K562 (cell line): ENCODE results near the gene DSE. TPM values are rescaled to one million over a fixed set of nuclear protein-coding genes. Genes with fewer than 3 reads are reported as not detected.
A peak's percentile ranks its signal among the peaks of the same experiment; 100 is the strongest.

ENCODE experiments used
- ATAC-seq: fragments of 200-7000 bp; cut with Tn5 transposase; 3 replicates; pipeline ENCODE4 v1.9.1; 2020; ENCODE audit warnings: moderate library complexity
- BruUV-seq: library from RNA; stranded (reverse); fragments of 400-500 nt; replicated peaks from 2 replicates; lab custom pipeline; 2021; lab: Mats Ljungman, UMichigan
- CTCF ChIA-PET: fragments of 300-600 bp; formaldehyde crosslinking; extraction: SDS; loops from one replicate; lab custom pipeline; 2021; ENCODE audit warnings: low intra/inter-chr PET ratio; lab: Yijun Ruan, JAX
- POLR2A ChIA-PET: fragments of 300-600, 350-650 bp; sonication (Branson Sonifier 250); formaldehyde crosslinking; extraction: SDS; loops from one replicate; lab custom pipeline; 2021; ENCODE audit warnings: antibody characterized with exemption, inconsistent platforms; lab: Yijun Ruan, JAX
- DNase-seq, 4 experiments: peaks; one replicate each; pipeline versions ENCODE4 v3.0.0 to v3.0.0-alpha.2; 2011 to 2018; ENCODE audit warnings: low spot score in 3 of 4, mixed read lengths in 3 of 4; ENCODE audit errors: extremely low read depth in 1 of 4
- FAIRE-seq: peaks from 2 replicates; lab custom pipeline; 2011; peaks lifted over from hg19 to GRCh38; lab: Jason Lieb, UNC
- H2AFZ ChIP-seq: 2 replicates; pipeline ENCODE4 v1.6.0; 2011; ENCODE audit warnings: low read depth, low read length, control low read depth, inconsistent platforms
- H3K27ac ChIP-seq: fragments of 200-600 bp; 3 replicates; pipeline ENCODE4 v1.8.0; 2011; ENCODE audit warnings: low read depth, mild to moderate bottlenecking, control low read depth, inconsistent platforms, low read length, moderate library complexity, mixed read lengths; ENCODE audit errors: extremely low read depth
- H3K27me3 ChIP-seq, 2 experiments: fragments of 300-600 bp in 1 of 2; 2 replicates in 1 of 2; 3 replicates in 1 of 2; pipeline versions ENCODE4 v1.6.0 to v1.8.0; 2011; ENCODE audit warnings: inconsistent platforms in 2 of 2, low read length in 2 of 2, mild to moderate bottlenecking in 1 of 2, mixed read lengths in 1 of 2, moderate library complexity in 1 of 2; ENCODE audit not compliant: control insufficient read depth in 2 of 2, insufficient read depth in 2 of 2
- H3K36me3 ChIP-seq: fragments of 300-600 bp; 3 replicates; pipeline ENCODE4 v1.8.0; 2011; ENCODE audit warnings: mild to moderate bottlenecking, low read length, inconsistent platforms; ENCODE audit not compliant: control insufficient read depth, insufficient read depth
- H3K4me1 ChIP-seq, 2 experiments: fragments of 200-600 bp in 1 of 2; replicated peaks in 1 of 2; 2 replicates in 1 of 2; 3 replicates in 1 of 2; pipeline versions ENCODE4 v1.5.1 to v1.8.0; 2011; ENCODE audit warnings: inconsistent platforms in 2 of 2, low read length in 2 of 2, mild to moderate bottlenecking in 1 of 2, mixed read lengths in 1 of 2, moderate library complexity in 1 of 2; ENCODE audit not compliant: control insufficient read depth in 2 of 2, insufficient read depth in 2 of 2
- H3K4me2 ChIP-seq: 2 replicates; pipeline ENCODE4 v1.6.1; 2011; ENCODE audit warnings: low read length, control low read depth, inconsistent platforms, mixed read lengths; ENCODE audit not compliant: insufficient read depth
- H3K4me3 ChIP-seq: fragments of 200-600 bp; sonication (generic), shearing (Covaris generic); 2 replicates; pipeline ENCODE4 v1.5.1; 2016; ENCODE audit warnings: control low read depth, inconsistent platforms
- H3K79me2 ChIP-seq: fragments of 200-600 bp; 3 replicates; pipeline ENCODE4 v1.8.0; 2011; ENCODE audit warnings: low read length, inconsistent platforms; ENCODE audit not compliant: control insufficient read depth, insufficient read depth
- H3K9ac ChIP-seq, 2 experiments: 2 replicates each; pipeline versions ENCODE4 v1.6.0 to v1.6.1; 2011; ENCODE audit warnings: low read depth in 2 of 2, low read length in 2 of 2, control low read depth in 1 of 2, inconsistent platforms in 1 of 2, mild to moderate bottlenecking in 1 of 2, mixed read lengths in 1 of 2; ENCODE audit not compliant: insufficient read depth in 1 of 2
- H3K9me1 ChIP-seq: one replicate; pipeline ENCODE4 v1.6.0; 2011; ENCODE audit warnings: inconsistent platforms, mild to moderate bottlenecking, low read length, moderate library complexity; ENCODE audit not compliant: control insufficient read depth, insufficient read depth
- H3K9me3 ChIP-seq: replicated peaks from 2 replicates; pipeline ENCODE4 v1.5.1; 2011; ENCODE audit warnings: low read depth, low read length, inconsistent platforms; ENCODE audit not compliant: control insufficient read depth, insufficient read depth
- H4K20me1 ChIP-seq: replicated peaks from 2 replicates; pipeline ENCODE4 v1.6.1; 2011; ENCODE audit warnings: low read length, inconsistent platforms, mixed read lengths; ENCODE audit not compliant: control insufficient read depth, insufficient read depth
- ATF1 ChIP-seq, 2 experiments: fragments of 450-650 bp in 1 of 2; IDR thresholded peaks; 2 replicates each; pipeline ENCODE4 v1.6.1; 2016; ENCODE audit warnings: missing compliant biosample characterization in 1 of 2, missing genetic modification characterization in 1 of 2
- CBFA2T2 ChIP-seq: fragments of 450-650 bp; conservative IDR thresholded peaks from 2 replicates; pipeline ENCODE4 v1.6.1; 2017; ENCODE audit warnings: mild to moderate bottlenecking
- CREB1 ChIP-seq, 2 experiments: sonication (generic) in 1 of 2; formaldehyde crosslinking in 1 of 2; IDR thresholded peaks; 2 replicates each; pipeline versions ENCODE4 v1.6.1 to v1.8.0; 2012 to 2022; ENCODE audit warnings: inconsistent platforms in 1 of 2, mild to moderate bottlenecking in 1 of 2, missing genetic modification reagents in 1 of 2, moderate library complexity in 1 of 2
- ERF ChIP-seq: fragments of 450-650 bp; formaldehyde crosslinking; IDR thresholded peaks from 2 replicates; pipeline ENCODE4 v1.4.0; 2020; ENCODE audit warnings: mild to moderate bottlenecking, mixed read lengths
- HSF4 ChIP-seq: fragments of 250-450 bp; sonication (Bioruptor Pico); IDR thresholded peaks from 2 replicates; pipeline ENCODE4 v2.1.2; 2022; ENCODE audit warnings: mild to moderate bottlenecking, moderate library complexity, borderline replicate concordance
- MEIS2 ChIP-seq: fragments of 450-650 bp; IDR thresholded peaks from 2 replicates; pipeline ENCODE4 v1.6.1; 2014; ENCODE audit warnings: mild to moderate bottlenecking; ENCODE audit not compliant: partially characterized antibody
- NEUROD1 ChIP-seq: fragments of 150-350 bp; IDR thresholded peaks from 2 replicates; pipeline ENCODE4 v1.6.1; 2014; ENCODE audit warnings: borderline replicate concordance, low read length, low read depth; ENCODE audit not compliant: partially characterized antibody
- RBBP5 ChIP-seq: fragments of 200-600 bp; sonication (generic); IDR thresholded peaks from 2 replicates; pipeline ENCODE4 v1.6.1; 2012; ENCODE audit warnings: borderline replicate concordance, mild to moderate bottlenecking, low read length, control low read depth, inconsistent platforms; ENCODE audit not compliant: insufficient read depth, poor library complexity, severe bottlenecking
- RFX1 ChIP-seq: fragments of 450-650 bp; IDR thresholded peaks from 2 replicates; pipeline ENCODE4 v1.6.1; 2016; ENCODE audit warnings: mild to moderate bottlenecking, moderate library complexity
- RFX5 ChIP-seq: IDR thresholded peaks from 2 replicates; pipeline ENCODE4 v1.6.1; 2011; ENCODE audit warnings: low read depth, mild to moderate bottlenecking, improper control_type of control experiment, low read length
- SPI1 ChIP-seq: IDR thresholded peaks from 2 replicates; pipeline ENCODE4 v1.6.1; 2011; ENCODE audit warnings: low read depth, low read length, control low read depth, borderline replicate concordance
- WGBS: fragments of 100-300 bp; shearing (Covaris generic); methylation state at CpG from one replicate; pipeline ENCODE4 v1.1.6; 2016; ENCODE audit warnings: low coverage, mixed read lengths; ENCODE audit not compliant: insufficient coverage; ENCODE audit errors: missing lambda C conversion rate; 5-methylcytosine and 5-hydroxymethylcytosine counted together
- in situ Hi-C: fragments of 300-500 bp; cut with MboI; formaldehyde crosslinking; loops from 4 replicates; pipeline ENCODE4 v1.15.0; 2018; ENCODE audit warnings: inconsistent platforms, mixed read lengths
- intact Hi-C: fragments of 100-400 bp; cut with micrococcal nuclease; formaldehyde crosslinking; loops from 2 replicates; pipeline ENCODE4 v1.14.2; 2022
- polyA plus RNA-seq, 8 experiments: library from polyadenylated mRNA; depleted of rRNA in 4 of 8; stranded (reverse) in 5 of 8; unstranded in 3 of 8; fragments of >200 nt; fragmentation: Nextera tagmentation in 2 of 8; fragmentation: Illumina TruSeq in 1 of 8; extraction: Ambion mirVana in 2 of 8; extraction: Trizol in 1 of 8; gene quantifications; 2 replicates each; pipeline versions ENCODE4 v1.2.1 to v1.2.3, GENCODE V29; 2011 to 2014; ENCODE audit warnings: inconsistent platforms in 1 of 8, missing spikeins in 1 of 8
- total RNA-seq, 7 experiments: library from RNA; depleted of rRNA in 6 of 7; stranded (reverse); fragments of >200 nt in 6 of 7; fragmentation: Illumina TruSeq in 2 of 7; extraction: Trizol in 2 of 7; gene quantifications; 2 replicates each; pipeline versions ENCODE4 v1.2.1 to v1.2.3, GENCODE V29; 2011 to 2021; ENCODE audit warnings: low replicate concordance in 1 of 7
- TF ChIP-seq, protein P1 (sequence below): fragments of 150-350 bp; conservative IDR thresholded peaks from 2 replicates; pipeline ENCODE4 v1.6.1; 2014; ENCODE audit warnings: low read length
- TF ChIP-seq, protein P2 (sequence below): sonication (generic); formaldehyde crosslinking; IDR thresholded peaks from 2 replicates; pipeline ENCODE4 v1.8.0; 2023; ENCODE audit warnings: mild to moderate bottlenecking, missing genetic modification reagents

The DSE gene
- total and polyA plus RNA-seq, 9 of the 15 experiments (the other 6 are each of a cell fraction or from before 2014, with no cell fraction given), result 0.49 to 1.7 (median 0.79) TPM

GRCh38 chr6:116492331-116493067, 121.8 kb downstream of the DSE start:
- FAIRE-seq, result peak; percentile 85
- BruUV-seq, result no TSS peak
- peak overlapping the region; percentile 82 for H3K27ac ChIP-seq
- POLR2A ChIA-PET, result interaction anchor here (0.9 to 1.5 kb wide), 5 partner anchors 10 to 31 kb away, joined by 3 to 5 read pairs (median 3); partner anchors contain the start of genes CALHM5 and CALHM6
- no peaks in the 10 kb centered on the region for H3K36me3 ChIP-seq
- peak overlapping the region; percentile 59 for H2AFZ ChIP-seq
- no peak overlapping the region for H3K4me3 ChIP-seq
- no peaks in the 10 kb centered on the region for H4K20me1 ChIP-seq
- peak overlapping the region; percentile 42 for H3K4me2 ChIP-seq
- peak; percentile 15 to 88 (median 44) for DNase-seq
- CTCF ChIA-PET, result no interaction called here
- H3K9me1 ChIP-seq, result no peaks in the 10 kb centered on the region
- H3K27me3 ChIP-seq, result no peaks in the 10 kb centered on the region
- H3K4me1 ChIP-seq, result peaks cover 0 to 11% of the 10 kb centered on the region in 2 experiments; a peak in 3 of 5 replicates
- peak overlapping the region in 1 of 2 experiments; percentile 27; a peak in 2 of 4 replicates for H3K9ac ChIP-seq
- H3K9me3 ChIP-seq, result no peaks in the 10 kb centered on the region
- intact Hi-C loops, result no loop called here
- in situ Hi-C loops, result no loop called here
- no peaks in the 10 kb centered on the region for H3K79me2 ChIP-seq
- WGBS, result under 1% methylated on average over 6 of the region's 6 CpGs
- ATAC-seq, result peak; percentile 97
- TF ChIP-seq ERF (no peak), ATF1 (CRISPR knock-in tag; IDR thresholded peaks at IDR 0.05) (no peak), ATF1 (tag; IDR thresholded peaks at IDR 0.05) (peak; percentile 66), MEIS2 (peak; percentile 61), NEUROD1 (peak; percentile 59), RBBP5 (no peak), RFX5 (no peak), CREB1 (IDR thresholded peaks at IDR 0.05) (0 out of 2 replicates have a peak, but pooled peaks have one; percentile 45), CREB1 (CRISPR knock-in tag; IDR thresholded peaks at IDR 0.05) (no peak), CBFA2T2 (peak; percentile 64), SPI1 (0 out of 2 replicates have a peak, but pooled peaks have one; percentile 14), HSF4 (CRISPR knock-in tag) (no peak), RFX1 (peak; percentile 52)
- TF ChIP-seq, protein P1, sequence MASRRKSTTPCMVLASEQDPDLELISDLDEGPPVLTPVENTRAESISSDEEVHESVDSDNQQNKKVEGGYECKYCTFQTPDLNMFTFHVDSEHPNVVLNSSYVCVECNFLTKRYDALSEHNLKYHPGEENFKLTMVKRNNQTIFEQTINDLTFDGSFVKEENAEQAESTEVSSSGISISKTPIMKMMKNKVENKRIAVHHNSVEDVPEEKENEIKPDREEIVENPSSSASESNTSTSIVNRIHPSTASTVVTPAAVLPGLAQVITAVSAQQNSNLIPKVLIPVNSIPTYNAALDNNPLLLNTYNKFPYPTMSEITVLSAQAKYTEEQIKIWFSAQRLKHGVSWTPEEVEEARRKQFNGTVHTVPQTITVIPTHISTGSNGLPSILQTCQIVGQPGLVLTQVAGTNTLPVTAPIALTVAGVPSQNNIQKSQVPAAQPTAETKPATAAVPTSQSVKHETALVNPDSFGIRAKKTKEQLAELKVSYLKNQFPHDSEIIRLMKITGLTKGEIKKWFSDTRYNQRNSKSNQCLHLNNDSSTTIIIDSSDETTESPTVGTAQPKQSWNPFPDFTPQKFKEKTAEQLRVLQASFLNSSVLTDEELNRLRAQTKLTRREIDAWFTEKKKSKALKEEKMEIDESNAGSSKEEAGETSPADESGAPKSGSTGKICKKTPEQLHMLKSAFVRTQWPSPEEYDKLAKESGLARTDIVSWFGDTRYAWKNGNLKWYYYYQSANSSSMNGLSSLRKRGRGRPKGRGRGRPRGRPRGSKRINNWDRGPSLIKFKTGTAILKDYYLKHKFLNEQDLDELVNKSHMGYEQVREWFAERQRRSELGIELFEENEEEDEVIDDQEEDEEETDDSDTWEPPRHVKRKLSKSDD, result no peak
- TF ChIP-seq, protein P2, sequence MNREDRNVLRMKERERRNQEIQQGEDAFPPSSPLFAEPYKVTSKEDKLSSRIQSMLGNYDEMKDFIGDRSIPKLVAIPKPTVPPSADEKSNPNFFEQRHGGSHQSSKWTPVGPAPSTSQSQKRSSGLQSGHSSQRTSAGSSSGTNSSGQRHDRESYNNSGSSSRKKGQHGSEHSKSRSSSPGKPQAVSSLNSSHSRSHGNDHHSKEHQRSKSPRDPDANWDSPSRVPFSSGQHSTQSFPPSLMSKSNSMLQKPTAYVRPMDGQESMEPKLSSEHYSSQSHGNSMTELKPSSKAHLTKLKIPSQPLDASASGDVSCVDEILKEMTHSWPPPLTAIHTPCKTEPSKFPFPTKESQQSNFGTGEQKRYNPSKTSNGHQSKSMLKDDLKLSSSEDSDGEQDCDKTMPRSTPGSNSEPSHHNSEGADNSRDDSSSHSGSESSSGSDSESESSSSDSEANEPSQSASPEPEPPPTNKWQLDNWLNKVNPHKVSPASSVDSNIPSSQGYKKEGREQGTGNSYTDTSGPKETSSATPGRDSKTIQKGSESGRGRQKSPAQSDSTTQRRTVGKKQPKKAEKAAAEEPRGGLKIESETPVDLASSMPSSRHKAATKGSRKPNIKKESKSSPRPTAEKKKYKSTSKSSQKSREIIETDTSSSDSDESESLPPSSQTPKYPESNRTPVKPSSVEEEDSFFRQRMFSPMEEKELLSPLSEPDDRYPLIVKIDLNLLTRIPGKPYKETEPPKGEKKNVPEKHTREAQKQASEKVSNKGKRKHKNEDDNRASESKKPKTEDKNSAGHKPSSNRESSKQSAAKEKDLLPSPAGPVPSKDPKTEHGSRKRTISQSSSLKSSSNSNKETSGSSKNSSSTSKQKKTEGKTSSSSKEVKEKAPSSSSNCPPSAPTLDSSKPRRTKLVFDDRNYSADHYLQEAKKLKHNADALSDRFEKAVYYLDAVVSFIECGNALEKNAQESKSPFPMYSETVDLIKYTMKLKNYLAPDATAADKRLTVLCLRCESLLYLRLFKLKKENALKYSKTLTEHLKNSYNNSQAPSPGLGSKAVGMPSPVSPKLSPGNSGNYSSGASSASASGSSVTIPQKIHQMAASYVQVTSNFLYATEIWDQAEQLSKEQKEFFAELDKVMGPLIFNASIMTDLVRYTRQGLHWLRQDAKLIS, result no peak
